H1 (cell line): Measurements from ENCODE around the gene DYNC2H1. TPM values are rescaled to one million over a fixed set of nuclear protein-coding genes. Genes with fewer than 3 reads are reported as not detected.

Experiments used
- CTCF ChIA-PET: fragments of 300-600 bp; sonication (Branson Sonifier 250); formaldehyde crosslinking; loops from one replicate; lab custom pipeline; 2021; ENCODE audit not compliant: partially characterized antibody; lab: Charles Lee
- POLR2A ChIA-PET: fragments of 300-600 bp; sonication (Branson Sonifier 250); formaldehyde crosslinking; loops from one replicate; lab custom pipeline; 2021; ENCODE audit warnings: inconsistent platforms; ENCODE audit not compliant: partially characterized antibody; lab: Charles Lee
- DNase-seq, 2 experiments: peaks; one replicate each; pipeline versions ENCODE4 v3.0.0 to v3.0.0-alpha.2; 2010 to 2022; ENCODE audit warnings: low spot score in 2 of 2, low read depth in 1 of 2, mixed read lengths in 1 of 2
- FAIRE-seq: peaks from 2 replicates; lab custom pipeline; 2011; peaks lifted over from hg19 to GRCh38; lab: Jason Lieb, UNC
- H2AFZ ChIP-seq: 2 replicates; pipeline ENCODE4 v1.8.1; 2012; ENCODE audit warnings: low read length, inconsistent platforms
- H2AK5ac ChIP-seq: 2 replicates; pipeline ENCODE4 v1.6.1; 2013; ENCODE audit warnings: low read depth, low read length
- H2BK120ac ChIP-seq: replicated peaks from 2 replicates; pipeline ENCODE3; 2013; ENCODE audit warnings: low read depth, low read length, inconsistent platforms
- H2BK12ac ChIP-seq: 2 replicates; pipeline ENCODE4 v1.6.1; 2013; ENCODE audit warnings: low read depth, low read length
- H2BK15ac ChIP-seq: 2 replicates; pipeline ENCODE4 v1.6.1; 2013; ENCODE audit warnings: low read length
- H2BK20ac ChIP-seq: 2 replicates; pipeline ENCODE4 v1.6.1; 2013; ENCODE audit warnings: low read length
- H2BK5ac ChIP-seq: 2 replicates; pipeline ENCODE4 v1.6.1; 2013; ENCODE audit warnings: low read depth, low read length
- H3K14ac ChIP-seq: 2 replicates; pipeline ENCODE4 v1.6.1; 2013; ENCODE audit warnings: inconsistent platforms; ENCODE audit not compliant: insufficient read length
- H3K18ac ChIP-seq: 2 replicates; pipeline ENCODE4 v1.6.1; 2013; ENCODE audit warnings: low read length; ENCODE audit errors: extremely low read depth
- H3K23ac ChIP-seq: 2 replicates; pipeline ENCODE4 v1.6.1; 2013; ENCODE audit warnings: inconsistent platforms; ENCODE audit not compliant: insufficient read length
- H3K23me2 ChIP-seq: 2 replicates; pipeline ENCODE4 v1.6.1; 2013; ENCODE audit warnings: low read depth, low read length
- H3K27ac ChIP-seq: 2 replicates; pipeline ENCODE4 v1.6.1; 2011; ENCODE audit warnings: low read depth, low read length, inconsistent platforms
- H3K27me3 ChIP-seq, 4 experiments: replicated peaks in 1 of 4; 1 replicate in 1 of 4; 2 replicates in 3 of 4; pipeline versions ENCODE4 v1.6.1 to v1.8.1; 2011 to 2013; ENCODE audit warnings: low read length in 3 of 4, mild to moderate bottlenecking in 3 of 4, inconsistent platforms in 2 of 4, mixed read lengths in 2 of 4, moderate library complexity in 1 of 4; ENCODE audit not compliant: control insufficient read depth in 3 of 4, insufficient read depth in 3 of 4; ENCODE audit errors: extremely low read depth in 1 of 4
- H3K36me3 ChIP-seq, 4 experiments: 2 replicates each; pipeline versions ENCODE4 v1.6.1 to v1.8.1; 2011 to 2013; ENCODE audit warnings: mild to moderate bottlenecking in 4 of 4, low read length in 3 of 4, moderate library complexity in 2 of 4, control low read depth in 1 of 4, inconsistent platforms in 1 of 4; ENCODE audit not compliant: insufficient read depth in 4 of 4, control insufficient read depth in 2 of 4
- H3K4ac ChIP-seq: replicated peaks from 2 replicates; pipeline ENCODE3; 2013; ENCODE audit warnings: low read length, low read depth, mixed read lengths, inconsistent platforms; ENCODE audit not compliant: insufficient read length
- H3K4me1 ChIP-seq, 4 experiments: replicated peaks in 1 of 4; 1 replicate in 1 of 4; 2 replicates in 3 of 4; pipeline versions ENCODE4 v1.6.1 to v1.8.1; 2011 to 2013; ENCODE audit warnings: low read length in 3 of 4, inconsistent platforms in 2 of 4, mixed read lengths in 1 of 4; ENCODE audit not compliant: insufficient read depth in 4 of 4, control insufficient read depth in 3 of 4
- H3K4me2 ChIP-seq, 2 experiments: 2 replicates each; pipeline versions ENCODE4 v1.6.1 to v1.8.1; 2011 to 2013; ENCODE audit warnings: low read depth in 2 of 2, low read length in 2 of 2, control low read depth in 1 of 2, inconsistent platforms in 1 of 2, mild to moderate bottlenecking in 1 of 2; ENCODE audit not compliant: insufficient read depth in 1 of 2
- H3K4me3 ChIP-seq, 4 experiments: fragments of 200-600, 300-600 bp in 1 of 4; sonication (generic), shearing (Covaris generic), sonication (Bioruptor Twin) in 1 of 4; 2 replicates each; pipeline versions ENCODE4 v1.5.1 to v1.8.1; 2011 to 2016; ENCODE audit warnings: low read length in 4 of 4, low read depth in 3 of 4, control low read depth in 2 of 4, inconsistent platforms in 2 of 4, mild to moderate bottlenecking in 2 of 4, mixed read lengths in 1 of 4, moderate library complexity in 1 of 4; ENCODE audit not compliant: insufficient read depth in 2 of 4; ENCODE audit errors: extremely low read depth in 1 of 4
- H3K56ac ChIP-seq: replicated peaks from 2 replicates; pipeline ENCODE3; 2013; ENCODE audit warnings: low read depth, mild to moderate bottlenecking, mixed read lengths, low read length, inconsistent platforms; ENCODE audit not compliant: insufficient read length
- H3K79me1 ChIP-seq: 2 replicates; pipeline ENCODE4 v1.6.1; 2013; ENCODE audit warnings: low read depth, low read length, control low read depth
- H3K79me2 ChIP-seq, 2 experiments: 2 replicates each; pipeline versions ENCODE4 v1.6.1 to v1.8.1; 2012 to 2013; ENCODE audit warnings: low read length in 2 of 2, mild to moderate bottlenecking in 2 of 2, inconsistent platforms in 1 of 2; ENCODE audit not compliant: insufficient read depth in 2 of 2, control insufficient read depth in 1 of 2
- H3K9ac ChIP-seq, 4 experiments: replicated peaks in 1 of 4; 1 replicate in 1 of 4; 2 replicates in 3 of 4; pipeline versions ENCODE4 v1.6.1 to v1.8.1; 2011 to 2013; ENCODE audit warnings: low read depth in 3 of 4, low read length in 3 of 4, control low read depth in 2 of 4, mild to moderate bottlenecking in 2 of 4, moderate library complexity in 2 of 4, inconsistent platforms in 1 of 4; ENCODE audit errors: extremely low read depth in 1 of 4
- H3K9me3 ChIP-seq, 2 experiments: 2 replicates each; pipeline versions ENCODE4 v1.6.1 to v1.8.1; 2012 to 2013; ENCODE audit warnings: mild to moderate bottlenecking in 2 of 2, moderate library complexity in 2 of 2, control low read depth in 1 of 2, inconsistent platforms in 1 of 2, low read depth in 1 of 2, low read length in 1 of 2, mixed read lengths in 1 of 2; ENCODE audit not compliant: insufficient read depth in 2 of 2
- H4K20me1 ChIP-seq, 2 experiments: replicated peaks in 1 of 2; 2 replicates each; pipeline versions ENCODE3 to v1.8.1; 2011 to 2013; ENCODE audit warnings: inconsistent platforms in 2 of 2, low read length in 2 of 2, mild to moderate bottlenecking in 1 of 2; ENCODE audit not compliant: insufficient read depth in 2 of 2, control insufficient read depth in 1 of 2
- H4K5ac ChIP-seq: 2 replicates; pipeline ENCODE4 v1.6.1; 2013; ENCODE audit warnings: low read length, low read depth, mixed read lengths, inconsistent platforms; ENCODE audit not compliant: insufficient read length
- H4K8ac ChIP-seq: 2 replicates; pipeline ENCODE4 v1.8.0; 2013; ENCODE audit warnings: mild to moderate bottlenecking, moderate library complexity, low read length, inconsistent platforms; ENCODE audit not compliant: insufficient read depth; ENCODE audit errors: extremely low read depth
- H4K91ac ChIP-seq: replicated peaks from 2 replicates; pipeline ENCODE3; 2013; ENCODE audit warnings: low read length, mixed read lengths, inconsistent platforms; ENCODE audit not compliant: insufficient read length
- BACH1 ChIP-seq: IDR thresholded peaks from 2 replicates; pipeline ENCODE4 v1.6.1; 2012; ENCODE audit warnings: low read length, improper control_type of control experiment
- BCL11A ChIP-seq, 2 experiments: IDR thresholded peaks; one replicate each; pipeline ENCODE4 v1.6.1; 2011; ENCODE audit warnings: low read depth in 2 of 2, low read length in 2 of 2, mild to moderate bottlenecking in 2 of 2
- BRCA1 ChIP-seq: IDR thresholded peaks from 2 replicates; pipeline ENCODE4 v1.6.1; 2012; ENCODE audit warnings: low read depth, low read length, improper control_type of control experiment
- CTBP2 ChIP-seq: IDR thresholded peaks from 2 replicates; pipeline ENCODE4 v1.7.0; 2011; ENCODE audit warnings: borderline replicate concordance, mild to moderate bottlenecking, moderate library complexity, mixed read lengths, low read length; ENCODE audit not compliant: insufficient read depth, insufficient read length
- EGR1 ChIP-seq: IDR thresholded peaks from 2 replicates; pipeline ENCODE4 v1.6.1; 2011; ENCODE audit warnings: low read depth, low read length, borderline replicate concordance
- FOSL1 ChIP-seq: IDR thresholded peaks from 2 replicates; pipeline ENCODE4 v1.6.1; 2011; ENCODE audit warnings: mild to moderate bottlenecking, low read depth, low read length, moderate library complexity; ENCODE audit not compliant: insufficient read depth
- HDAC2 ChIP-seq, 2 experiments: fragments of 300-600 bp in 1 of 2; sonication (generic) in 1 of 2; IDR thresholded peaks; 2 replicates each; pipeline ENCODE4 v1.6.1; 2011 to 2012; ENCODE audit warnings: low read depth in 2 of 2, low read length in 2 of 2, mild to moderate bottlenecking in 2 of 2, moderate library complexity in 2 of 2, borderline replicate concordance in 1 of 2, inconsistent platforms in 1 of 2
- KDM4A ChIP-seq: IDR thresholded peaks from one replicate; pipeline ENCODE4 v1.7.1; 2012; ENCODE audit warnings: low read depth, mild to moderate bottlenecking, moderate library complexity, low read length, inconsistent platforms; ENCODE audit not compliant: severe bottlenecking
- POU5F1 ChIP-seq: IDR thresholded peaks from 2 replicates; pipeline ENCODE4 v1.6.1; 2011; ENCODE audit warnings: low read depth, mild to moderate bottlenecking, low read length, moderate library complexity
- SIN3A ChIP-seq, 2 experiments: IDR thresholded peaks in 1 of 2; conservative IDR thresholded peaks in 1 of 2; 2 replicates each; pipeline ENCODE4 v1.6.1; 2011 to 2012; ENCODE audit warnings: low read length in 2 of 2, improper control_type of control experiment in 1 of 2, low read depth in 1 of 2, mild to moderate bottlenecking in 1 of 2
- SP4 ChIP-seq: IDR thresholded peaks from 2 replicates; pipeline ENCODE4 v1.6.1; 2012; ENCODE audit warnings: low read length, inconsistent platforms
- YY1 ChIP-seq: IDR thresholded peaks from 2 replicates; pipeline ENCODE4 v1.6.1; 2011; ENCODE audit warnings: low read depth, mild to moderate bottlenecking, low read length
- ZNF274 ChIP-seq: IDR thresholded peaks from 2 replicates; pipeline ENCODE4 v1.7.0; 2012; ENCODE audit warnings: low read length, borderline replicate concordance; ENCODE audit errors: extremely low read depth
- WGBS, 2 experiments: shearing (Covaris generic) in 1 of 2; methylation state at CpG; one replicate each; pipeline versions ENCODE4 v1.1.6 to v1.1.7; 2013 to 2015; ENCODE audit warnings: low lambda C conversion rate in 2 of 2, mixed read lengths in 2 of 2, inconsistent platforms in 1 of 2, low coverage in 1 of 2, missing lambda C conversion rate in 1 of 2; ENCODE audit not compliant: insufficient replicate concordance in 2 of 2, insufficient coverage in 1 of 2, insufficient read length in 1 of 2; ENCODE audit errors: extremely low coverage in 1 of 2, missing lambda C conversion rate in 1 of 2; 5-methylcytosine and 5-hydroxymethylcytosine counted together
- polyA plus RNA-seq, 7 experiments: library from polyadenylated mRNA; depleted of rRNA in 3 of 7; stranded (reverse) in 5 of 7; unstranded in 2 of 7; fragments of >200 nt in 5 of 7; fragments of 200-250 nt in 2 of 7; gene quantifications; 1 replicate in 5 of 7; 2 replicates in 1 of 7; 4 replicates in 1 of 7; pipeline versions ENCODE4 v1.2.1 to v1.2.3, GENCODE V29; 2011 to 2013; ENCODE audit warnings: missing spikeins in 2 of 7, mixed read lengths in 2 of 7
- total RNA-seq: library from RNA; stranded (reverse); fragmentation: NEBNext Ultra II Directional; extraction: Animal tissue kit (Norgen Biotek cat#: 25700); gene quantifications from 2 replicates; pipeline ENCODE4 v1.2.1, GENCODE V29; 2021
- TF ChIP-seq, protein P1 (sequence below): IDR thresholded peaks from 2 replicates; pipeline ENCODE4 v1.6.1; 2011; ENCODE audit warnings: low read depth, mild to moderate bottlenecking, low read length; ENCODE audit not compliant: insufficient read depth

The DYNC2H1 gene
- total and polyA plus RNA-seq, 2 of the 8 experiments (the other 6 are each of a cell fraction or from before 2014, with no cell fraction given): 6.2 to 12.0 TPM

DNA sequence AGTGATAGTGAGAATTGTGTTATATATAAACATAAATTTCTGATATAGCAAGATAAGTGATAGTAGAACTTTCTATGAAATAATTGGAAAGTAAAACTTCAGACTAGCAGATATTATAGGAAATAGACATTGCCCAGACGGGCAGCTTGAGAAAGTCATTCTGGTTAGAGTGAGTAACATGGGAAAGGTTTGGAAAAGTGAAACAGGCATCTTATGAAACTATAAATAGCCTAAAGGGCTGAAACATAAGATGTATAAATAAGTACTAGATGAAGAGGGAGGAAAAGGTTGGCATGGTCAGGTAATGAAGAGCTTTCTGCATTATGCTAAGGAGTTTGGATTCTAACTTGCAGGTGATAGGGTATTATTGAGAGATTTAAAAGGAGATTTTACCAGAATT, 101.3 kb downstream of the DYNC2H1 start:
- H3K36me3 ChIP-seq: no peaks in the 10 kb centered on the region; a peak in 2 of 8 replicates
- no peaks in the 10 kb centered on the region for H3K27me3 ChIP-seq
- 87% methylated on average over 1 of the region's 1 CpG; no CpG with 5 or more reads in 1 of the 2 experiments for WGBS, 2 experiments
- no peaks in the 10 kb centered on the region for H3K4me1 ChIP-seq
- H2BK120ac ChIP-seq: no peak overlapping the region
- no peak overlapping the region for H2BK20ac ChIP-seq
- no peak overlapping the region for H2BK12ac ChIP-seq
- H2BK15ac ChIP-seq: no peak overlapping the region
- H4K91ac ChIP-seq: no peak overlapping the region
- no peak overlapping the region for H3K4me2 ChIP-seq
- no peaks in the 10 kb centered on the region; the same call in 1 of the 2 replicates for H3K23me2 ChIP-seq
- no peak overlapping the region for H3K4me3 ChIP-seq
- no peak overlapping the region for H3K14ac ChIP-seq
- H3K56ac ChIP-seq: no peak overlapping the region
- no peaks in the 10 kb centered on the region for H3K79me1 ChIP-seq
- no peak overlapping the region for H3K23ac ChIP-seq
- no peak for DNase-seq
- H3K9me3 ChIP-seq: no peaks in the 10 kb centered on the region
- H4K5ac ChIP-seq: no peak overlapping the region
- H3K18ac ChIP-seq: no peak overlapping the region
- no peaks in the 10 kb centered on the region for H4K20me1 ChIP-seq
- H2BK5ac ChIP-seq: no peak overlapping the region
- H3K9ac ChIP-seq: no peak overlapping the region
- POLR2A ChIA-PET: no interaction called here
- H2AK5ac ChIP-seq: no peak overlapping the region
- H3K27ac ChIP-seq: no peak overlapping the region
- CTCF ChIA-PET: interaction anchor here (0.6 to 1.0 kb wide), 2 partner anchors 8 to 392 kb away, joined by 3 read pairs; no protein-coding TSS in a partner anchor
- no peak overlapping the region for H2AFZ ChIP-seq
- H3K79me2 ChIP-seq: no peaks in the 10 kb centered on the region
- no peak for FAIRE-seq
- H3K4ac ChIP-seq: no peak overlapping the region
- H4K8ac ChIP-seq: no peak overlapping the region
- TF ChIP-seq YY1 (no peak), KDM4A (no peak), FOSL1 (no peak), POU5F1 (no peak), BCL11A (IDR thresholded peaks at IDR 0.05; ENCODE audit: low read depth in 2 of 2, low read length in 2 of 2) (no peak), BRCA1 (no peak), BACH1 (no peak), EGR1 (no peak), HDAC2 (IDR thresholded peaks at IDR 0.05; ENCODE audit: borderline replicate concordance in 1 of 2, low read depth in 2 of 2, low read length in 2 of 2) (no peak), CTBP2 (no peak), SIN3A (conservative IDR thresholded peaks at IDR 0.05 in 1 of 2, IDR thresholded peaks at IDR 0.05 in 1 of 2; ENCODE audit: low read depth in 1 of 2, low read length in 2 of 2) (no peak), ZNF274 (no peak), SP4 (no peak)
- TF ChIP-seq, protein P1, sequence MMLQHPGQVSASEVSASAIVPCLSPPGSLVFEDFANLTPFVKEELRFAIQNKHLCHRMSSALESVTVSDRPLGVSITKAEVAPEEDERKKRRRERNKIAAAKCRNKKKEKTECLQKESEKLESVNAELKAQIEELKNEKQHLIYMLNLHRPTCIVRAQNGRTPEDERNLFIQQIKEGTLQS: no peak
